Skeletal muscle satellite cell (primary cell): Measurements from ENCODE around the gene PON1.

ENCODE experiments used
- H3K27me3 ChIP-seq: 2 replicates; pipeline ENCODE4 v1.7.0; 2013; ENCODE audit warnings: low read length; ENCODE audit not compliant: control insufficient read depth, insufficient read depth
- H3K36me3 ChIP-seq: 2 replicates; pipeline ENCODE4 v1.7.0; 2013; ENCODE audit warnings: mild to moderate bottlenecking, control low read depth, low read length; ENCODE audit not compliant: insufficient read depth
- H3K4me1 ChIP-seq: 2 replicates; pipeline ENCODE4 v1.7.0; 2013; ENCODE audit warnings: low read length; ENCODE audit not compliant: control insufficient read depth, insufficient read depth
- H3K4me2 ChIP-seq: 2 replicates; pipeline ENCODE4 v1.7.0; 2013; ENCODE audit warnings: mild to moderate bottlenecking, low read length
- H3K4me3 ChIP-seq: 2 replicates; pipeline ENCODE4 v1.7.0; 2013; ENCODE audit warnings: low read length
- H3K9ac ChIP-seq: 2 replicates; pipeline ENCODE4 v1.7.0; 2013; ENCODE audit warnings: mild to moderate bottlenecking, low read depth, low read length, moderate library complexity
- H3K9me3 ChIP-seq: replicated peaks from 2 replicates; pipeline ENCODE4 v1.7.0; 2013; ENCODE audit warnings: mild to moderate bottlenecking, control low read depth, low read length

Gene PON1

GRCh38 chr7:95330961-95331337 is 6.6 kb upstream of the PON1 start:
- Histone ChIP-seq H3K27me3 (no peaks in the 10 kb centered on the region), H3K36me3 (no peaks in the 10 kb centered on the region), H3K4me2 (peak overlapping the region; percentile 80), H3K9me3 (no peaks in the 10 kb centered on the region), H3K9ac (peak overlapping the region; percentile 48), H3K4me3 (peak overlapping the region; percentile 58), H3K4me1 (peaks cover 29% of the 10 kb centered on the region)

GRCh38 chr7:95330204-95330960 is 6.0 kb upstream of the PON1 start:
- Histone ChIP-seq H3K9ac (peak overlapping the region; percentile 48), H3K27me3 (no peaks in the 10 kb centered on the region), H3K36me3 (no peaks in the 10 kb centered on the region), H3K4me1 (peaks cover 23% of the 10 kb centered on the region), H3K4me3 (peak overlapping the region; percentile 58), H3K9me3 (no peaks in the 10 kb centered on the region), H3K4me2 (peak overlapping the region; percentile 80)

GRCh38 chr7:95327356-95327755 is 3.0 kb upstream of the PON1 start:
- Histone ChIP-seq H3K9me3 (no peaks in the 10 kb centered on the region), H3K9ac (no peak overlapping the region), H3K27me3 (no peaks in the 10 kb centered on the region), H3K36me3 (no peaks in the 10 kb centered on the region), H3K4me1 (peaks cover 11% of the 10 kb centered on the region), H3K4me2 (no peak overlapping the region), H3K4me3 (no peak overlapping the region)

- no peaks in the 10 kb centered on the region for H3K9me3 ChIP-seq
- no peaks in the 10 kb centered on the region for H3K4me1 ChIP-seq
Measured at GRCh38 chr7:95323410-95324129, 762 bp downstream of the PON1 start.

GRCh38 chr7:95322854-95323253 is 1.5 kb downstream of the PON1 start:
- Histone ChIP-seq H3K4me2 (no peak overlapping the region), H3K27me3 (no peaks in the 10 kb centered on the region), H3K9me3 (no peaks in the 10 kb centered on the region), H3K9ac (no peak overlapping the region), H3K4me1 (no peaks in the 10 kb centered on the region), H3K4me3 (no peak overlapping the region), H3K36me3 (no peaks in the 10 kb centered on the region)

More at GRCh38 chr7:95323410-95324129, 762 bp downstream of the PON1 start:
- H3K27me3 ChIP-seq = no peaks in the 10 kb centered on the region
- no peak overlapping the region for H3K9ac ChIP-seq
- no peak overlapping the region for H3K4me3 ChIP-seq
- no peaks in the 10 kb centered on the region for H3K36me3 ChIP-seq
- no peak overlapping the region for H3K4me2 ChIP-seq

- H3K4me1 ChIP-seq = no peaks in the 10 kb centered on the region
- no peaks in the 10 kb centered on the region for H3K27me3 ChIP-seq
- H3K9ac ChIP-seq = no peak overlapping the region
- no peaks in the 10 kb centered on the region for H3K36me3 ChIP-seq
- H3K4me2 ChIP-seq = no peak overlapping the region
- no peak overlapping the region for H3K4me3 ChIP-seq
- no peaks in the 10 kb centered on the region for H3K9me3 ChIP-seq
Measured at GRCh38 chr7:95322396-95322795, 1.9 kb downstream of the PON1 start.

GRCh38 chr7:95321720-95322119 is 2.6 kb downstream of the PON1 start:
- Histone ChIP-seq H3K4me3 (no peak overlapping the region), H3K9ac (no peak overlapping the region), H3K9me3 (no peaks in the 10 kb centered on the region), H3K4me1 (no peaks in the 10 kb centered on the region), H3K4me2 (no peak overlapping the region), H3K36me3 (no peaks in the 10 kb centered on the region), H3K27me3 (no peaks in the 10 kb centered on the region)

GRCh38 chr7:95320651-95321050 is 3.7 kb downstream of the PON1 start:
- no peaks in the 10 kb centered on the region for H3K36me3 ChIP-seq
- H3K4me2 ChIP-seq = no peak overlapping the region
- no peak overlapping the region for H3K9ac ChIP-seq
- no peaks in the 10 kb centered on the region for H3K27me3 ChIP-seq
- H3K4me3 ChIP-seq = no peak overlapping the region
- no peaks in the 10 kb centered on the region for H3K9me3 ChIP-seq
- H3K4me1 ChIP-seq = no peaks in the 10 kb centered on the region

- H3K9me3 ChIP-seq = no peaks in the 10 kb centered on the region
- no peak overlapping the region for H3K9ac ChIP-seq
- H3K27me3 ChIP-seq = no peaks in the 10 kb centered on the region
- no peak overlapping the region for H3K4me3 ChIP-seq
- H3K4me1 ChIP-seq = no peaks in the 10 kb centered on the region
- H3K4me2 ChIP-seq = no peak overlapping the region
- H3K36me3 ChIP-seq = no peaks in the 10 kb centered on the region
Measured at GRCh38 chr7:95319570-95319969, 4.8 kb downstream of the PON1 start.

GRCh38 chr7:95318501-95319100 is 5.7 kb downstream of the PON1 start:
- Histone ChIP-seq H3K4me3 (no peak overlapping the region), H3K4me2 (no peak overlapping the region), H3K36me3 (no peaks in the 10 kb centered on the region), H3K4me1 (no peaks in the 10 kb centered on the region), H3K27me3 (no peaks in the 10 kb centered on the region), H3K9ac (no peak overlapping the region), H3K9me3 (no peaks in the 10 kb centered on the region)

- Histone ChIP-seq H3K4me3 (no peak overlapping the region), H3K9me3 (no peaks in the 10 kb centered on the region), H3K9ac (no peak overlapping the region), H3K4me1 (no peaks in the 10 kb centered on the region), H3K27me3 (no peaks in the 10 kb centered on the region), H3K4me2 (no peak overlapping the region), H3K36me3 (no peaks in the 10 kb centered on the region)
Measured at GRCh38 chr7:95317966-95318365, 6.4 kb downstream of the PON1 start.
